ENCODE measurements around the gene SQSTM1. TPM values are rescaled to one million over a fixed set of nuclear protein-coding genes. Genes with fewer than 3 reads are reported as not detected.
A peak's percentile ranks its signal among the peaks of the same experiment; 100 is the strongest.

SQSTM1 gene
- total and polyA plus RNA-seq, 11 donors: 177 to 747 (median 396) TPM

DNA sequence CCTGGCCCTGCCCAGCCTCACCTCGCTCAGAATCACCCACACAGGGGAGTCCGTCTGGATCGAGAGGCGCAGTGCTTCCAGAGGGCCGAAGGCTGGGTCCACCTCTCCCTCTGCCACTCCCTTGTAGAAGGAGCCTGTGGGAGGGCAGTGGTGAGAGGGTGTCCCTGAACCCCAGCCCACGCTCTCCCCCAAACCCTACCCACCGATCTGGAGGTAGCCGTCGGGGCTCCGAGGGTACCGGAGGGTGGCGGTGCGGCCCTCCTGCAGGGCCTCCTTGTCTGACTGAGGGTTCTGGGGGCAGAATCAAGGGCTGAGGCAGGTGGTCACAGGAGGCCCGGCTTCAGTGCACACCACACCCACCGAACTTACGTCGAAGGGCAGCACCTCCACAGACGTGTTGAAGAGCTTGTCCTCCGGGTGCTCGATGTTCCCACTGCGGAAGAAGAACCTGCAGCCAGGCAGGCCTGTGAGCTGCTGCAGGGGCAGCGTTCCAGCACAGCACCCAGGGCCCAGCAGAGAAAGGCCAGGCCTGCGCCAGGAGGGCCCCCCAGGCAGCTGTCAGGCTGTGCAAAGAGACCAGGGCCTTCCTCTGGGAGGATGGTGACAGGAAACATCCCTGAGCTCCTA is 22.4 kb upstream of the SQSTM1 start:
- no peak for ATAC-seq
- peaks cover 7 to 56% (median 42%) of the 10 kb centered on the region in 9 donors for H3K36me3 ChIP-seq
- H3K9me3 ChIP-seq: no peaks in the 10 kb centered on the region
- TF ChIP-seq, protein P1, sequence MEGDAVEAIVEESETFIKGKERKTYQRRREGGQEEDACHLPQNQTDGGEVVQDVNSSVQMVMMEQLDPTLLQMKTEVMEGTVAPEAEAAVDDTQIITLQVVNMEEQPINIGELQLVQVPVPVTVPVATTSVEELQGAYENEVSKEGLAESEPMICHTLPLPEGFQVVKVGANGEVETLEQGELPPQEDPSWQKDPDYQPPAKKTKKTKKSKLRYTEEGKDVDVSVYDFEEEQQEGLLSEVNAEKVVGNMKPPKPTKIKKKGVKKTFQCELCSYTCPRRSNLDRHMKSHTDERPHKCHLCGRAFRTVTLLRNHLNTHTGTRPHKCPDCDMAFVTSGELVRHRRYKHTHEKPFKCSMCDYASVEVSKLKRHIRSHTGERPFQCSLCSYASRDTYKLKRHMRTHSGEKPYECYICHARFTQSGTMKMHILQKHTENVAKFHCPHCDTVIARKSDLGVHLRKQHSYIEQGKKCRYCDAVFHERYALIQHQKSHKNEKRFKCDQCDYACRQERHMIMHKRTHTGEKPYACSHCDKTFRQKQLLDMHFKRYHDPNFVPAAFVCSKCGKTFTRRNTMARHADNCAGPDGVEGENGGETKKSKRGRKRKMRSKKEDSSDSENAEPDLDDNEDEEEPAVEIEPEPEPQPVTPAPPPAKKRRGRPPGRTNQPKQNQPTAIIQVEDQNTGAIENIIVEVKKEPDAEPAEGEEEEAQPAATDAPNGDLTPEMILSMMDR (IDR thresholded peaks at IDR 0.05): no peak
- TF ChIP-seq POLR2A (IDR thresholded peaks at IDR 0.05): no peak
- peaks cover 5 to 55% (median 48%) of the 10 kb centered on the region in 12 donors for H3K4me1 ChIP-seq
- intact Hi-C loops (cut with DNase I): loop anchor here in 3 of 10 donors (5.0 kb wide), 1 partner anchor 36 kb away; no protein-coding TSS in a partner anchor
- no peak overlapping the region for H3K4me3 ChIP-seq
- H3K27me3 ChIP-seq: no peaks in the 10 kb centered on the region
- H3K27ac ChIP-seq: no peak overlapping the region
- DNase-seq: peak in 2 of 5 donors; percentile 18 to 54
- 96 to 97% (median 96%) methylated on average over 16 to 23 of the region's 23 CpGs for WGBS, 4 donors

DNA sequence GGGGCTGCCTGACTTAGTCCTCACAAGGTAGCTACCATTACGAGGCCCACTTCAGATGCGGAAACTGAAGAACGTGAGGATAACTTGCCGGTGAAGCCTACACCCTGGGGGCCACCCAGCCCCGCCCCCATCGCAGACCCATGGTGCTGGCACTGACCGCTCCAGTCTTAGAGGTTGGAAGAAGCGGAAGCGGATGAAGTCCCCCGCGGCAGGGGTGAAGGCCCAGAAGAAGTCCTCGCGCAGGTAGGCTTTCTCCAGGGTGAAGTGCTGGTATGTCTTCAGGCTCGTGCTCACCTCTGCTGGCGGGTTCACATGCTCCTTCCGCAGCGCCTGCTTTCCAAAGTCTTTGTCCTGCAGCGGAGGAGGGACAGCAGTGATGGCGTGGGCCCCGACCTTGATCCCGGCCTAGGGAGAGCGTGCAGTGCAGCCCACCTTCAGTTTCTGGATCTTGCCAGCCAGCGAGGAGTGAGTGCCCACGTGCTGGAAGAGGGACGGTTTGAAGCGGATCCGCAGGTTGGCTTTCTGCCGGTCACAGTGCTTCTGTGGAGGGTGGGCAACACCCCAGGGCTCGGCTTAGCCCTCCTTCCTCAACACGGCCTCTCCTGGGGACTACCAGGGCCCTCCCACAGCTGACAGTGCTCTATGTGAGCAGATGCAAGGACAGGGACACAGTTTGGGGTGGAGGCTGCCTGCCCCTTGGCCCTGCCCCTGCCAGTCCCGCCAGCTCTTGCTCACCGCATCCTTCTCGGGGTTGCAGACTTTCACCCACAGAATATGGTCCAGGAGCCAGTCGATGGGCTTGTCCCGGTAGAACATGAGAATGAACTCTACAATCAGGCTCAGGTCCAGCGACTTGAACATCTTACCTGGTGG is 21.7 kb upstream of the SQSTM1 start:
- no peak for TF ChIP-seq POLR2A (IDR thresholded peaks at IDR 0.05)
- intact Hi-C loops (cut with DNase I): loop anchor here in 3 of 10 donors (5.0 kb wide), 1 partner anchor 37 kb away; no protein-coding TSS in a partner anchor
- H3K4me1 ChIP-seq: peaks cover 5 to 55% (median 47%) of the 10 kb centered on the region in 12 donors
- H3K27ac ChIP-seq: no peak overlapping the region
- H3K27me3 ChIP-seq: no peaks in the 10 kb centered on the region
- 95 to 96% (median 95%) methylated on average over 23 to 36 of the region's 36 CpGs for WGBS, 4 donors
- peak in 3 of 5 donors; percentile 22 to 54 (median 22) for DNase-seq
- H3K4me3 ChIP-seq: no peak overlapping the region
- H3K36me3 ChIP-seq: peaks cover 7 to 56% (median 42%) of the 10 kb centered on the region in 9 donors
- no peaks in the 10 kb centered on the region for H3K9me3 ChIP-seq
- ATAC-seq: no peak

DNA sequence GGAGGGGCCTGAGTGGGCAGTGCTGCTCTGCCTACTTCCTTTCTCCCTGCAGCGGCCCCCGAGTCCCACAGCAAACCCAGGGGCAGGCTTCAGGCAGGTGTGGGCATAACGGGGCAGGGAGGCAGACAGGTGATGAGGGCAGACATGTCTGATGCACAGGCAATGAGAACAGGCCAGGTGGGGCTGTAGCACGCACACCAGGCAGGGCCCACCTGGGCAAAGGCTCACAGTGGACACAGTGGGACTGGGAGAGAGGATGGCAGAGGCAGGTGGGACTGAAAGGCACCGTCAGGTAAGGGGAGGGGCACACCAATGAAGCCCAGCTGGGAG is 21.1 kb upstream of the SQSTM1 start:
- Histone ChIP-seq H3K9me3 (no peaks in the 10 kb centered on the region), H3K4me3 (no peak overlapping the region), H3K4me1 (peaks cover 5 to 55% (median 47%) of the 10 kb centered on the region in 12 donors), H3K27me3 (no peaks in the 10 kb centered on the region), H3K27ac (no peak overlapping the region), H3K36me3 (peaks cover 7 to 56% (median 42%) of the 10 kb centered on the region in 9 donors)
- DNase-seq (peak in 1 of 5 donors; percentile 10), ATAC-seq (no peak)
- intact Hi-C loops (cut with DNase I): loop anchor here in 3 of 10 donors (5.0 kb wide), 1 partner anchor 37 kb away; no protein-coding TSS in a partner anchor
- 89 to 97% (median 92%) methylated on average over 5 of the region's 5 CpGs for WGBS, 4 donors
- TF ChIP-seq POLR2A (IDR thresholded peaks at IDR 0.05): no peak
- TF ChIP-seq, protein P1 (IDR thresholded peaks at IDR 0.05): no peak

DNA sequence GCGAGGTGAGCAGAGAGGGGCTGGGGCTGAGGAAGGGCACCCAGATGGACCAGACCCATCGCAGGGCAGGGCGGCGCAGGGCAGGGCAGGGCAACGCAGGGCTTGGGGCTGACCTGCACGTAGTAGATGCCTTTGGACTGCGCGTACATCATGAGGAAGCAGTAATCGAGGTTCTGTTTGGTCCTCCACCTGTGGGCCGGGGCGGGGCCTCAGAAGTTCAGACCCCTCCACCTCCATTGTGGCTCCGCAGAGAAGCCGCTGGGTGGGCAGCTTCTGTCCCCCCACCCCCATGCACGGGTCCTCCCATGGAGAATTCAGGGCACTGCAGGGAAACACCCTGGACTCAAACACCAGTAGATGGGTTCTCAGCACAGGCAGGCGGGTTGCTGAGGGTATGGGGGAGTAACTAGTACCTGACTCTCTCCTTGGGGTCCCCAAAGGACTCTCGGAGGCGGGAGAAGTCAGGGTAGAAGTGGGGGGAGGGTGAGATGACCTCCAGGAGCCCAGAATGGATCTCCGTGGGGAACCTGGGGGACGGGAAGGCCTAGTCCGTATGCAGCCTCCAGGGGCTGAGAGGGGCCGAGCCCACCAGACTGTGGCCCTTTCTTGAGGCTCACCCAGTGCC is 20.5 kb upstream of the SQSTM1 start:
- TF ChIP-seq POLR2A (IDR thresholded peaks at IDR 0.05): no peak
- TF ChIP-seq, protein P1 (IDR thresholded peaks at IDR 0.05): no peak
- ATAC-seq (no peak), DNase-seq (peak in 2 of 5 donors; percentile 23 to 53)
- Histone ChIP-seq H3K9me3 (no peaks in the 10 kb centered on the region), H3K27me3 (no peaks in the 10 kb centered on the region), H3K36me3 (peaks cover 7 to 56% (median 42%) of the 10 kb centered on the region in 9 donors), H3K4me3 (no peak overlapping the region), H3K27ac (no peak overlapping the region), H3K4me1 (peaks cover 4 to 55% (median 47%) of the 10 kb centered on the region in 12 donors)
- intact Hi-C loops (cut with DNase I): loop anchor here in 6 of 10 donors (5.0 to 10.0 kb wide), 3 partner anchors 55 to 107 kb away; partner anchors contain the start of genes TBC1D9B (in 6 of the 6) and MRNIP (in 1 of the 6)
- 95 to 96% (median 95%) methylated on average over 20 to 21 of the region's 21 CpGs for WGBS, 4 donors
